Endothelial cell (in vitro differentiated cells): Measurements from ENCODE around the gene FGF12. TPM values are rescaled to one million over a fixed set of nuclear protein-coding genes. Genes with fewer than 3 reads are reported as not detected.

Source experiments
- DNase-seq: peaks from one replicate; pipeline ENCODE4 v3.0.0; 2021; ENCODE audit warnings: low spot score
- H3K27ac Mint-ChIP-seq: one replicate; pipeline ENCODE4 v1.8.0; 2021; ENCODE audit warnings: mixed read lengths, inconsistent platforms; ENCODE audit not compliant: unreplicated experiment
- H3K27me3 Mint-ChIP-seq: one replicate; pipeline ENCODE4 v1.8.0; 2021; ENCODE audit warnings: mild to moderate bottlenecking, moderate library complexity, mixed read lengths, inconsistent platforms; ENCODE audit not compliant: unreplicated experiment
- H3K36me3 Mint-ChIP-seq: one replicate; pipeline ENCODE4 v1.8.0; 2021; ENCODE audit warnings: mild to moderate bottlenecking, low read depth, mixed read lengths, inconsistent platforms; ENCODE audit not compliant: unreplicated experiment
- H3K4me1 Mint-ChIP-seq: one replicate; pipeline ENCODE4 v1.8.0; 2021; ENCODE audit warnings: mild to moderate bottlenecking, mixed read lengths, inconsistent platforms; ENCODE audit not compliant: unreplicated experiment
- H3K4me3 Mint-ChIP-seq: one replicate; pipeline ENCODE4 v1.8.0; 2021; ENCODE audit warnings: mild to moderate bottlenecking, mixed read lengths, inconsistent platforms; ENCODE audit not compliant: unreplicated experiment
- H3K9me3 Mint-ChIP-seq: one replicate; pipeline ENCODE4 v1.8.0; 2021; ENCODE audit warnings: mixed read lengths, inconsistent platforms; ENCODE audit not compliant: unreplicated experiment
- total RNA-seq: library from RNA; stranded (reverse); fragmentation: NEBNext Ultra II Directional; extraction: Animal tissue kit (Norgen Biotek cat#: 25700); gene quantifications from one replicate; pipeline ENCODE4 v1.2.1, GENCODE V29; 2021; ENCODE audit not compliant: unreplicated experiment
- TF ChIP-seq, protein P1 (sequence below): fragments of 200-600 bp; sonication (generic); IDR thresholded peaks from one replicate; pipeline ENCODE4 v1.5.0; 2021; ENCODE audit warnings: antibody characterized with exemption; ENCODE audit not compliant: unreplicated experiment

FGF12 gene
- total RNA-seq, 1 donor from 2014 or later: 19.1 TPM

DNA sequence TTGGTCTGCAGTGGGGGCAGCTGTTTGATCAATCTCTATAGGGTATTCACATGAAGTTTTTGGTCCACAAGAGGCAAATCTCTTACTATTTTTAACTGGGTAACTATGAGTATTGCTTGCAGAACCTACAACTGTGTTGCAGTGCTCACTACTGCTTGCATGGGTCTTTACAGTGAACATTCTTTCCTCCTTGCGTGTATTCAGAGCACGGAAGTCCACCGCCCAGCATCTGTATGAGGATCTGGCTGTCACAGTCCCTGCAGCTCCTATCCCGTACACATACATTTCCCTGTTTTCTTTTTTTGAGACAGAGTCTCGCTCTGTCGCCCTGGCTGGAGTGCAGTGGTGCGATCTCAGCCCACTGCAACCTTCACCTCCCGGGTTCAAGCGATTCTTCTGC is 449.9 kb downstream of the FGF12 start:
- Mint-ChIP-seq H3K27me3 (no peaks in the 10 kb centered on the region), H3K9me3 (no peaks in the 10 kb centered on the region), H3K27ac (no peak overlapping the region), H3K36me3 (no peaks in the 10 kb centered on the region), H3K4me1 (peaks cover 6% of the 10 kb centered on the region), H3K4me3 (no peak overlapping the region)
- no peak for DNase-seq
- TF ChIP-seq, protein P1, sequence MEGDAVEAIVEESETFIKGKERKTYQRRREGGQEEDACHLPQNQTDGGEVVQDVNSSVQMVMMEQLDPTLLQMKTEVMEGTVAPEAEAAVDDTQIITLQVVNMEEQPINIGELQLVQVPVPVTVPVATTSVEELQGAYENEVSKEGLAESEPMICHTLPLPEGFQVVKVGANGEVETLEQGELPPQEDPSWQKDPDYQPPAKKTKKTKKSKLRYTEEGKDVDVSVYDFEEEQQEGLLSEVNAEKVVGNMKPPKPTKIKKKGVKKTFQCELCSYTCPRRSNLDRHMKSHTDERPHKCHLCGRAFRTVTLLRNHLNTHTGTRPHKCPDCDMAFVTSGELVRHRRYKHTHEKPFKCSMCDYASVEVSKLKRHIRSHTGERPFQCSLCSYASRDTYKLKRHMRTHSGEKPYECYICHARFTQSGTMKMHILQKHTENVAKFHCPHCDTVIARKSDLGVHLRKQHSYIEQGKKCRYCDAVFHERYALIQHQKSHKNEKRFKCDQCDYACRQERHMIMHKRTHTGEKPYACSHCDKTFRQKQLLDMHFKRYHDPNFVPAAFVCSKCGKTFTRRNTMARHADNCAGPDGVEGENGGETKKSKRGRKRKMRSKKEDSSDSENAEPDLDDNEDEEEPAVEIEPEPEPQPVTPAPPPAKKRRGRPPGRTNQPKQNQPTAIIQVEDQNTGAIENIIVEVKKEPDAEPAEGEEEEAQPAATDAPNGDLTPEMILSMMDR: no peak

DNA sequence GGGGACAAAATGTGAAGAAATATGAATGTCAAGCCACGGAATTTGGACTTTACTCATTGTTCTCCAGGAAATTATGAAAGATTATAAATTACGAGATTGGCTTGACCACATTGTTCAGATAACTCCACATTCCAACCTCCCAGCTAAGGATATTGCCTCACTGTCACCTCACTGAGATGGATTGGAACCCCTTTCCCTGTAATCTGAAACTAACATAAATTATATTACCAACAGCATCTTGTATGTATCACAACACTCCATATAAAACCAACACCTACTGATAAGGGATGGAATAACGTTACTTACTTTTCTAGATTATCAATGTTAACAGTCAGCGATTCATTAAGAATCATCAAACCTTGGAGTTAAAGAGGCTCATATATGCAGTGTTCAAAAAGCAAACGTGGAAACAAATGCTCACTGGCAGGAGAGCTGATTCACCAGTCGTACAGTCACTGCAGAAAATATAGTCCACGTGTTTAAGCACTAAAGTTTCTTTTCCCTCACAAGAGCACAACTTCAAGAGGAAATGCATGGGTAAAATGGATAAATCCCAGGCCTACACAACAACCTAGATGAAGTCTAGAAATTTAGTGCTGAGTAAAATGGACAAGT is 451.5 kb downstream of the FGF12 start:
- DNase-seq: no peak
- Mint-ChIP-seq H3K4me3 (no peak overlapping the region), H3K4me1 (peaks cover 6% of the 10 kb centered on the region), H3K36me3 (no peaks in the 10 kb centered on the region), H3K27me3 (no peaks in the 10 kb centered on the region), H3K9me3 (no peaks in the 10 kb centered on the region), H3K27ac (no peak overlapping the region)
- TF ChIP-seq, protein P1: no peak

DNA sequence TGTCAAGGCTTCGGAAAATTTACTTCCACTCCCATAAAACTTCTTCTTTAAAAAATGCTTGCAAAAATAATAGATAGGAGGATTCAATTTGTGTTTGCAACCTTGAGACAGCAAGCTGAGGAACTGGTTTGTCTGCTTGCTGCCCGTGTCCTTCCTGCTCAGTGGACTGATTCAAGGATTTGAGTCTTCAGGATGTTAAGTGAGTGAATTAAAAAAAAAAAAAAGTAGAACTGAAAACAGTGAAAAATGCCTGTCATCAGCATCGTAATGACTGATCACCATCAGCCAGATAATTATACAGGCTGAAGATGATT is 453.7 kb downstream of the FGF12 start:
- Mint-ChIP-seq H3K9me3 (no peaks in the 10 kb centered on the region), H3K4me3 (no peak overlapping the region), H3K4me1 (peaks cover 8% of the 10 kb centered on the region), H3K27ac (no peak overlapping the region), H3K36me3 (peaks cover under 1% of the 10 kb centered on the region), H3K27me3 (no peaks in the 10 kb centered on the region)
- no peak for DNase-seq
- TF ChIP-seq, protein P1: no peak

DNA sequence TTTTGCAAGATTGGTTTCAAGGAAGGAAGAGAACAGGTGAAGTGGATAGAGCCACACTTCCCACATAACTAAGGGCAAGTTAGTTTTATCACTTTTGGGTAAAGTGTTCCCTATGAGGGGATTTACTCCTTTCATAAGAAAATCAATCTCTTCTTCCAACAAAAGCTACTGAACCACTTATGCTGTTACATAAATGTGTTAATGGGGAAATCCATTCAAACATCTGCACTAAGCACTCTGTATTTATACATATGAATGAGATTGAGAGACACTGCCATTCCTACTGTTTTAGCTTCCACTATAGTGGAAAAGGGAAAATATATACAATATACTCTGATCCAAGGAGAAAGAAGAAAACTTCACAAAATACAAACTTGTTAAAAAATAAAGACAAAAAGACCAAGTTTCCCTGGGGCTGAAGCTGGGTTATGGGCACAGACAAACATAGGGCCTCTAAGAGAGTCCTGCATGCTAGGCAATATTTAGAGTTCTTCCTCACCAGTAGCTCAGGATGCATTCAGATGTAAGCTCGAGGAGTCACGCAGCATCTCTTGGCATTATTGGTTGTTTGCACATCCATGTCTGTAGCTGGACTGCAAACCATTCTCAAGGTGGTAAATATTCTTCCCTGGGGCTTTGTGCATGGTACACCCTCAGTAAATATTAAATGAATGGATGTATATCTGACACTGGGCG is 454.2 kb downstream of the FGF12 start:
- H3K4me1 Mint-ChIP-seq: peaks cover 8% of the 10 kb centered on the region

DNA sequence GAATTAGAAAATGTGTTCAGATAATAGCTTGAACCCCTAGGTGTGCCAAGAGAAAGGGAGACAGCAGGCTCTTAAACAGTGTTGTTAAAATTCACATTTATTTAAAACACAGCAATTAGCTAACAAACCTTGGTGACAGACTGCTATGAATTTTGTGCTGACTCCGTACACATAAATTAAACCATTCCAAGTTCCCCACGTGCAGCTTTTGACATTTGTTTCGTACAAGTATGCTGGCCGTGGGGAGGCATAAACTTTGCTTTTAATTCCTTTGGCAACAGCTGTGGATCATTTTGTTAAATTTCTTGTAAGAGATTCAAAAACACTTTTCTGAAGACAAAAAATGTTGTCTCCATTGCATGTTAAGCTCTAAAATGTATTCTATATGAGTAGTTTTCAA is 465.3 kb downstream of the FGF12 start:
- H3K27me3 Mint-ChIP-seq: no peaks in the 10 kb centered on the region
- no peaks in the 10 kb centered on the region for H3K4me1 Mint-ChIP-seq

More for the DNA sequence above, 454.2 kb downstream of the FGF12 start:
- H3K27ac Mint-ChIP-seq: no peak overlapping the region
- no peak overlapping the region for H3K4me3 Mint-ChIP-seq
- peaks cover 4% of the 10 kb centered on the region for H3K36me3 Mint-ChIP-seq
- peaks cover 2% of the 10 kb centered on the region for H3K27me3 Mint-ChIP-seq
- TF ChIP-seq, protein P1: no peak
- DNase-seq: no peak
- H3K9me3 Mint-ChIP-seq: no peaks in the 10 kb centered on the region

More for the DNA sequence above, 465.3 kb downstream of the FGF12 start:
- Mint-ChIP-seq H3K4me3 (no peak overlapping the region), H3K9me3 (no peaks in the 10 kb centered on the region), H3K27ac (no peak overlapping the region), H3K36me3 (no peaks in the 10 kb centered on the region)
- TF ChIP-seq, protein P1: no peak
- DNase-seq: no peak
